Epithelial cell of proximal tubule (primary cell): ENCODE results near the gene IGF1R. TPM values are rescaled to one million over a fixed set of nuclear protein-coding genes. Genes with fewer than 3 reads are reported as not detected.
A peak's percentile ranks its signal among the peaks of the same experiment; 100 is the strongest.

Experiments used
- DNase-seq: peaks from one replicate; pipeline ENCODE4 v3.0.0-alpha.2; 2011; ENCODE audit warnings: low read depth
- H3K4me3 ChIP-seq: 2 replicates; pipeline ENCODE4 v1.5.1; 2011; ENCODE audit warnings: low read depth, mild to moderate bottlenecking, low read length
- CTCF ChIP-seq: conservative IDR thresholded peaks from 2 replicates; pipeline ENCODE4 v1.5.1; 2012; ENCODE audit warnings: low read depth, mild to moderate bottlenecking, low read length
- total RNA-seq: library from RNA; depleted of rRNA; stranded (reverse); fragments of >200 nt; gene quantifications from 2 replicates; pipeline ENCODE4 v1.2.3, GENCODE V29; 2015

The IGF1R gene
- 14.5 and 29.9 TPM in 2 replicates for total RNA-seq

DNA sequence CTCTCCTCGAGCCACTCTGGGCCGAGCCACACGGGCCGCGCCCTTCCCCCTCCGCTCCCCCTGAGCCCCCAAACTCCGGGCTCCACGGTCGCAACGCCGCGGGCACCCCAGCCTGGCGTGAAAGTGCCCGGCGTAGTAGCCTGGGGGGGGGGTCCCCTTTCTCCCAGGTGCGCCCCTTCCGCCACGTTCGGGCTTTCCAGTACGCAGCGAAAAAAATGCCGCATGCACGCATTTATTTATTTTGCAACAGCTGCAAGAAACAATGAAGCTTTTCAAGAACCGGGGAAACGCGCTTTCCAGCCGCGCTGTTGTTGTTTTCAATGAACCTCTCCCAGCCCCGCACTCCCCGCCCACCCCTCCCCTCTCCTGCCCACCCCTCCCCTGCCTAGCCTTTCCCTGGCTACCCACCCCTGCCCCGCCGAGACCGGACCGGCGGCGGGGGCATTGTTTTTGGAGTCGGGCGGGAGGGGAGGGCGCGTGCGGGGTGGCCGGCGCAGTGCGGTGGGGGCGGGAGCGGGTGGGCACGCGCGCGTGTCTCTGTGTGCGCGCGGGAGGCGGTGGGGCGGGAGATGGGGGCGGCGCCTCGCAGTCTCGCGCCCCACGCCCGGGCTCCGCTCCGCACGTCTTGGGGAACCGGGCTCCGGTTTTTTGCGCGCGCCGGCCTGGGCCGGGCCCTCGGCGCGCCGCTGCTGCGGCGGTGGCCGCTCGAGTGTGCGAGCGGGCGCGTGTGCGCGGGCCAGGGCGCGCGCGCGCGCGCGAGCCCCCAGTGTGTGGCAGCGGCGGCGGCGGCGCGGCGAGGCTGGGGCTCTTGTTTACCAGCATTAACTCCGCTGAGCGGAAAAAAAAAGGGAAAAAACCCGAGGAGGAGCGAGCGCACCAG is at the start of gene IGF1R:
Gene IGF1R (plus strand): TSS at position 766 of the 880 bp plus-strand sequence. CDS start 1,043 bp downstream, outside the sequence.
- TF ChIP-seq CTCF = peak; percentile 20
- DNase-seq = no peak

GRCh38 chr15:98599909-98600691 is 48.2 kb upstream of the IGF1R start:
- no peak for TF ChIP-seq CTCF
- DNase-seq = no peak
- peak overlapping the region; percentile 69 for H3K4me3 ChIP-seq

More for the DNA sequence above, at the start of gene IGF1R:
- peak within 1 kb of the TSS; percentile 92 for H3K4me3 ChIP-seq

- H3K4me3 ChIP-seq = no peak overlapping the region
- TF ChIP-seq CTCF = no peak
- no peak for DNase-seq
Observed at GRCh38 chr15:98604983-98605382, 43.4 kb upstream of the IGF1R start.

DNA sequence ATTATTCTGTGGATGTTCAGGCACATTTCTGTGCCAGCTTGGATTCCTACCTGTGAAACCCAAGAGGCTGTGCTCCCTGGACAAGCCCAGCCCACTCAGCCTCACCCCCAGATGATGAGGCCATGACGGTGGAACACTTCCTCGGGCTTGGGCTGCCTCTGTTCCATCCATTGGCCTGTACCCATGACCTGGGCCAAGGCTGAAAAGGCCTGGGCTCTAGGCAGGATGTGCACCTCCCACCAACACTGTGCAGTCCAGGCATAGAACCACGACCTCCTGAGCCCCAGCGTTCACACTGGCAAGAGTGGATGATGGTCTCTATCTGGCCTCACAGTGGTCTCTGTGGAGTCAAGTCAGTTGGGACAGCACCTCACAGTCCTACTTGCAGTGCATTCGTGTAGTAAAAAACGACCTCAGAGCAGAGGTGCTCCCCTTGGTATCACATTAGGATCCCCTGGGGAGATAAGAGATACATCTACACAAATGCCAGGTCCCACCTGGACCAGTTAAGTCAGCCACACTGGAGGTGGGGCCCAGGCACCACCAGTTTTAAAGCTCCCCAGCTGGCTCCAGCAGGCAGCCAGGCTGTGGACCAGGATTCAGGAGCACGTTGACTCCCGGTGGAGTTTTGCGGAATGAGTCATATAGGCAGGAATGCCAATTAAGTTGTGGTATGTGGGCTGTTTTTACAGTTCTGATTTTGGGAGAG is 39.0 kb upstream of the IGF1R start:
- TF ChIP-seq CTCF = no peak
- no peak overlapping the region for H3K4me3 ChIP-seq
- DNase-seq = no peak

GRCh38 chr15:98610991-98611390 is 37.3 kb upstream of the IGF1R start:
- no peak overlapping the region for H3K4me3 ChIP-seq
- TF ChIP-seq CTCF = no peak

DNA sequence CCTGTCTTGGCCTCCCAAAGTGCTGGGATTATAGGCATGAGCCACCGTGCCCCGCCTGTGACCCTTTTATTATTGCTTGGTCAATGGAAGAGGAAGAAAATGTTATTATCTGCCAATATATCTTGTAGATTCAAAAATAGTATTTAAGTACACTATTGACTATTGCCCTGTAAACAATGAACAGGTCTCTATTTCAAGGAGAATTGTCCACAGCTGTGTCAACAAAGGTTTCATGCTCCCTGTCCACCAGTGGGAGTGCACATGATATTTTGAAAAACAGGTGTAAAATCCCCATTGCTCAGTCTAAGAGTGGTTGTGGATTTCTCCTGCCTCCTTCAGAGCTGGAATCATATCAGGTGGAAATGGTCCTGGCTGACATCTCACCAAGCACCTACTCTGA is 36.5 kb upstream of the IGF1R start:
- no peak for TF ChIP-seq CTCF
- no peak overlapping the region for H3K4me3 ChIP-seq
- DNase-seq = no peak

More at GRCh38 chr15:98610991-98611390, 37.3 kb upstream of the IGF1R start:
- no peak for DNase-seq
